ENCODE results near the gene FASN.
"Not testable (repeated sequence)": the region's sequence is repeated elsewhere in the genome, so short reads cannot be mapped to it uniquely, and the experiment has no call there.

Gene FASN

GRCh38 chr17:82045936-82046484 is 52.0 kb downstream of the FASN start:
- no peak overlapping the region for H3K4me3 ChIP-seq (ENCODE audit: low read depth, low read length)
- no peak overlapping the region for H3K9ac ChIP-seq (ENCODE audit: low read depth, low read length)
- no peaks in the 10 kb centered on the region for H3K9me3 ChIP-seq (ENCODE audit: control insufficient read depth, insufficient read depth, low read length)
- H3K36me3 ChIP-seq (ENCODE audit: control insufficient read depth, insufficient read depth, low read length) = peaks cover 27% of the 10 kb centered on the region
- no peaks in the 10 kb centered on the region for H3K4me1 ChIP-seq (ENCODE audit: control insufficient read depth, insufficient read depth, low read length)
- H3K27me3 ChIP-seq (ENCODE audit: control insufficient read depth, insufficient read depth, low read length) = no peaks in the 10 kb centered on the region

- peaks cover 13% of the 10 kb centered on the region for H3K36me3 ChIP-seq (ENCODE audit: control insufficient read depth, insufficient read depth, low read length)
- no peak overlapping the region for H3K9ac ChIP-seq (ENCODE audit: low read depth, low read length)
- H3K9me3 ChIP-seq (ENCODE audit: control insufficient read depth, insufficient read depth, low read length) = no peaks in the 10 kb centered on the region
Observed at GRCh38 chr17:82043507-82043906, 54.5 kb downstream of the FASN start.

GRCh38 chr17:82042649-82043048 is 55.4 kb downstream of the FASN start:
- no peak overlapping the region for H3K4me3 ChIP-seq (ENCODE audit: low read depth, low read length)
- H3K9ac ChIP-seq (ENCODE audit: low read depth, low read length) = no peak overlapping the region
- H3K9me3 ChIP-seq (ENCODE audit: control insufficient read depth, insufficient read depth, low read length) = no peaks in the 10 kb centered on the region
- H3K27me3 ChIP-seq (ENCODE audit: control insufficient read depth, insufficient read depth, low read length) = peaks cover 2% of the 10 kb centered on the region
- peaks cover 8% of the 10 kb centered on the region for H3K36me3 ChIP-seq (ENCODE audit: control insufficient read depth, insufficient read depth, low read length)
- H3K4me1 ChIP-seq (ENCODE audit: control insufficient read depth, insufficient read depth, low read length) = no peaks in the 10 kb centered on the region

More at GRCh38 chr17:82043507-82043906, 54.5 kb downstream of the FASN start:
- Histone ChIP-seq H3K4me3 (ENCODE audit: low read depth, low read length) (no peak overlapping the region), H3K27me3 (ENCODE audit: control insufficient read depth, insufficient read depth, low read length) (peaks cover 2% of the 10 kb centered on the region), H3K4me1 (ENCODE audit: control insufficient read depth, insufficient read depth, low read length) (no peaks in the 10 kb centered on the region)

GRCh38 chr17:82041144-82041814 is 56.8 kb downstream of the FASN start:
- H3K27me3 ChIP-seq (ENCODE audit: control insufficient read depth, insufficient read depth, low read length) = peaks cover 4% of the 10 kb centered on the region
- H3K9ac ChIP-seq (ENCODE audit: low read depth, low read length) = no peak overlapping the region
- H3K4me3 ChIP-seq (ENCODE audit: low read depth, low read length) = no peak overlapping the region
- H3K36me3 ChIP-seq (ENCODE audit: control insufficient read depth, insufficient read depth, low read length) = no peaks in the 10 kb centered on the region
- no peaks in the 10 kb centered on the region for H3K9me3 ChIP-seq (ENCODE audit: control insufficient read depth, insufficient read depth, low read length)
- H3K4me1 ChIP-seq (ENCODE audit: control insufficient read depth, insufficient read depth, low read length) = no peaks in the 10 kb centered on the region

GRCh38 chr17:82039695-82040299 is 58.2 kb downstream of the FASN start:
- Histone ChIP-seq H3K4me1 (ENCODE audit: control insufficient read depth, insufficient read depth, low read length) (no peaks in the 10 kb centered on the region), H3K9ac (ENCODE audit: low read depth, low read length) (no peak overlapping the region), H3K9me3 (ENCODE audit: control insufficient read depth, insufficient read depth, low read length) (no peaks in the 10 kb centered on the region), H3K27me3 (ENCODE audit: control insufficient read depth, insufficient read depth, low read length) (peaks cover 4% of the 10 kb centered on the region), H3K4me3 (ENCODE audit: low read depth, low read length) (no peak overlapping the region), H3K36me3 (ENCODE audit: control insufficient read depth, insufficient read depth, low read length) (no peaks in the 10 kb centered on the region)

- H3K27me3 ChIP-seq (ENCODE audit: control insufficient read depth, insufficient read depth, low read length); H3K4me1 ChIP-seq (ENCODE audit: control insufficient read depth, insufficient read depth, low read length); H3K9ac ChIP-seq (ENCODE audit: low read depth, low read length); H3K9me3 ChIP-seq (ENCODE audit: control insufficient read depth, insufficient read depth, low read length); H3K36me3 ChIP-seq (ENCODE audit: control insufficient read depth, insufficient read depth, low read length); H3K4me3 ChIP-seq (ENCODE audit: low read depth, low read length): not testable (repeated sequence)
Observed at GRCh38 chr17:82038796-82039409, 59.1 kb downstream of the FASN start.

- H3K9me3 ChIP-seq (ENCODE audit: control insufficient read depth, insufficient read depth, low read length) = no peaks in the 10 kb centered on the region
- no peak overlapping the region for H3K9ac ChIP-seq (ENCODE audit: low read depth, low read length)
- H3K27me3 ChIP-seq (ENCODE audit: control insufficient read depth, insufficient read depth, low read length) = peaks cover 4% of the 10 kb centered on the region
- no peaks in the 10 kb centered on the region for H3K36me3 ChIP-seq (ENCODE audit: control insufficient read depth, insufficient read depth, low read length)
- H3K4me1 ChIP-seq (ENCODE audit: control insufficient read depth, insufficient read depth, low read length) = no peaks in the 10 kb centered on the region
- H3K4me3 ChIP-seq (ENCODE audit: low read depth, low read length) = peak overlapping the region; percentile 2
Observed at GRCh38 chr17:82037889-82038195, 60.2 kb downstream of the FASN start.

- no peaks in the 10 kb centered on the region for H3K4me1 ChIP-seq (ENCODE audit: control insufficient read depth, insufficient read depth, low read length)
- no peaks in the 10 kb centered on the region for H3K9me3 ChIP-seq (ENCODE audit: control insufficient read depth, insufficient read depth, low read length)
- peaks cover 4% of the 10 kb centered on the region for H3K27me3 ChIP-seq (ENCODE audit: control insufficient read depth, insufficient read depth, low read length)
- peak within 1 kb of the TSS; percentile 54 for H3K9ac ChIP-seq (ENCODE audit: low read depth, low read length)
- H3K36me3 ChIP-seq (ENCODE audit: control insufficient read depth, insufficient read depth, low read length) = no peaks in the 10 kb centered on the region
- H3K4me3 ChIP-seq (ENCODE audit: low read depth, low read length) = peak within 1 kb of the TSS; percentile 76
Observed at GRCh38 chr17:82037092-82037888, 60.7 kb downstream of the FASN start, which contains the start of gene DCXR. Gene DCXR, minus strand, starts transcription at chr17:82037697. Its CDS starts 15 bp downstream, at chr17:82037682.

GRCh38 chr17:82036634-82037091 is 61.4 kb downstream of the FASN start:
- H3K36me3 ChIP-seq (ENCODE audit: control insufficient read depth, insufficient read depth, low read length) = no peaks in the 10 kb centered on the region
- no peaks in the 10 kb centered on the region for H3K4me1 ChIP-seq (ENCODE audit: control insufficient read depth, insufficient read depth, low read length)
- peak overlapping the region; percentile 54 for H3K9ac ChIP-seq (ENCODE audit: low read depth, low read length)
- peak overlapping the region; percentile 76 for H3K4me3 ChIP-seq (ENCODE audit: low read depth, low read length)
- H3K9me3 ChIP-seq (ENCODE audit: control insufficient read depth, insufficient read depth, low read length) = no peaks in the 10 kb centered on the region
- H3K27me3 ChIP-seq (ENCODE audit: control insufficient read depth, insufficient read depth, low read length) = peaks cover 4% of the 10 kb centered on the region

GRCh38 chr17:82035956-82036633 is 61.9 kb downstream of the FASN start:
- H3K9ac ChIP-seq (ENCODE audit: low read depth, low read length) = no peak overlapping the region

GRCh38 chr17:82035488-82035887 is 62.5 kb downstream of the FASN start:
- H3K9ac ChIP-seq (ENCODE audit: low read depth, low read length) = no peak overlapping the region
- H3K4me1 ChIP-seq (ENCODE audit: control insufficient read depth, insufficient read depth, low read length) = no peaks in the 10 kb centered on the region
- no peaks in the 10 kb centered on the region for H3K36me3 ChIP-seq (ENCODE audit: control insufficient read depth, insufficient read depth, low read length)

More at GRCh38 chr17:82035956-82036633, 61.9 kb downstream of the FASN start:
- H3K4me3 ChIP-seq (ENCODE audit: low read depth, low read length) = peak overlapping the region; percentile 76
- H3K27me3 ChIP-seq (ENCODE audit: control insufficient read depth, insufficient read depth, low read length) = peaks cover 4% of the 10 kb centered on the region
- H3K4me1 ChIP-seq (ENCODE audit: control insufficient read depth, insufficient read depth, low read length) = no peaks in the 10 kb centered on the region
- H3K9me3 ChIP-seq (ENCODE audit: control insufficient read depth, insufficient read depth, low read length) = no peaks in the 10 kb centered on the region
- no peaks in the 10 kb centered on the region for H3K36me3 ChIP-seq (ENCODE audit: control insufficient read depth, insufficient read depth, low read length)

More at GRCh38 chr17:82035488-82035887, 62.5 kb downstream of the FASN start:
- H3K27me3 ChIP-seq (ENCODE audit: control insufficient read depth, insufficient read depth, low read length) = peaks cover 4% of the 10 kb centered on the region
- H3K9me3 ChIP-seq (ENCODE audit: control insufficient read depth, insufficient read depth, low read length) = no peaks in the 10 kb centered on the region
- no peak overlapping the region for H3K4me3 ChIP-seq (ENCODE audit: low read depth, low read length)
